SK-N-SH (cell line): ENCODE measurements around the gene ZNF334.

Experiments
- CTCF ChIP-seq: fragments of 200-600 bp; sonication (generic); IDR thresholded peaks from 2 replicates; pipeline ENCODE4 v1.6.1; 2017; ENCODE audit warnings: antibody characterized with exemption, mild to moderate bottlenecking, moderate library complexity
- FOXM1 ChIP-seq: IDR thresholded peaks from 2 replicates; pipeline ENCODE4 v1.4.0; 2012; ENCODE audit warnings: low read depth, mild to moderate bottlenecking
- PBX3 ChIP-seq: IDR thresholded peaks from 2 replicates; pipeline ENCODE4; 2012
- RAD21 ChIP-seq: IDR thresholded peaks from 2 replicates; pipeline ENCODE4 v1.6.1; 2012; ENCODE audit warnings: mild to moderate bottlenecking, low read length
- RFX5 ChIP-seq: IDR thresholded peaks from 2 replicates; pipeline ENCODE4 v1.6.1; 2012; ENCODE audit warnings: mild to moderate bottlenecking, improper control_type of control experiment, low read length
- SMC3 ChIP-seq: IDR thresholded peaks from 2 replicates; pipeline ENCODE4 v1.6.1; 2012; ENCODE audit warnings: low read depth, low read length, improper control_type of control experiment
- TAF1 ChIP-seq: IDR thresholded peaks from 2 replicates; pipeline ENCODE4 v1.6.1; 2012; ENCODE audit warnings: low read depth, mild to moderate bottlenecking, low read length, moderate library complexity, borderline replicate concordance
- TF ChIP-seq, protein P1 (sequence below): IDR thresholded peaks from 2 replicates; pipeline ENCODE4 v1.4.0; 2012; ENCODE audit warnings: low read depth
- TF ChIP-seq, protein P2 (sequence below): fragments of 150-350 bp; IDR thresholded peaks from 2 replicates; pipeline ENCODE4 v1.6.1; 2017; ENCODE audit warnings: antibody characterized with exemption, low read length, low read depth, borderline replicate concordance

DNA sequence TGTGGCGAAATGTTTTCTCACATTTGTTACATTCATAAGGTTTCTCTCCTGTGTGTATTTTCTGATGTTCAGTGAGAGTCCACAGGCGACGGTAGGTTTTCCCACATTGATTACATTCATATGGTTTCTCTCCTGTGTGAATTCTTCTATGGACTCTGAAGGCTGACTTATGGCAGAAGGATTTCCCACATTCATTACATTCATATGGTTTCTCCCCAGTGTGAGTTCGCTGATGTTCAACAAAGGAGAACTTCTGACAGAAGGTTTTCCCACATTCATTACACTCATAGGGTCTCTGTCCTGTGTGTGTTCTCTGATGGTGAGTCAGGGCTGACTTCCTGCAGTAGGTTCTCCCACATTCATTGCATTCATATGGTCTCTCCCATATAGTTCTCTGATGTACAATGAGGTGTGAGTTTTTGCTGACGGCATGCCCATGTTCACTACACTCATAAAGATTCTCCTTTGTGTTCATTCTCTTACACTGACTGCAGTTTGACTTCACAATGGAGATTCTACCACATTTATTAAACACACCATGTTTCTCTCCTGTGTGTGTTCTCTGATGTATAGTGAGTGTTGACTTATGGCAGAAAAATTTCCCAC is 11.9 kb downstream of the ZNF334 start:
- TF ChIP-seq CTCF (no peak), TAF1 (no peak), SMC3 (no peak), RFX5 (no peak), PBX3 (no peak), RAD21 (no peak), FOXM1 (no peak)
- TF ChIP-seq, protein P1, sequence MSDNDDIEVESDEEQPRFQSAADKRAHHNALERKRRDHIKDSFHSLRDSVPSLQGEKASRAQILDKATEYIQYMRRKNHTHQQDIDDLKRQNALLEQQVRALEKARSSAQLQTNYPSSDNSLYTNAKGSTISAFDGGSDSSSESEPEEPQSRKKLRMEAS: no peak
- TF ChIP-seq, protein P2, sequence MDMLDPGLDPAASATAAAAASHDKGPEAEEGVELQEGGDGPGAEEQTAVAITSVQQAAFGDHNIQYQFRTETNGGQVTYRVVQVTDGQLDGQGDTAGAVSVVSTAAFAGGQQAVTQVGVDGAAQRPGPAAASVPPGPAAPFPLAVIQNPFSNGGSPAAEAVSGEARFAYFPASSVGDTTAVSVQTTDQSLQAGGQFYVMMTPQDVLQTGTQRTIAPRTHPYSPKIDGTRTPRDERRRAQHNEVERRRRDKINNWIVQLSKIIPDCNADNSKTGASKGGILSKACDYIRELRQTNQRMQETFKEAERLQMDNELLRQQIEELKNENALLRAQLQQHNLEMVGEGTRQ: no peak
